Stimulated activated CD8-positive, alpha-beta memory T cell treated with anti-CD3 and anti-CD28 coated beads, Interleukin-15, amount 100 ng/mL, for 24 hours (primary cell): ENCODE measurements around the gene TAF1D.

Source experiments
- DNase-seq: peaks from one replicate; pipeline ENCODE4 v3.0.0-alpha.2; 2020; ENCODE audit warnings: low read depth

The TAF1D gene

DNA sequence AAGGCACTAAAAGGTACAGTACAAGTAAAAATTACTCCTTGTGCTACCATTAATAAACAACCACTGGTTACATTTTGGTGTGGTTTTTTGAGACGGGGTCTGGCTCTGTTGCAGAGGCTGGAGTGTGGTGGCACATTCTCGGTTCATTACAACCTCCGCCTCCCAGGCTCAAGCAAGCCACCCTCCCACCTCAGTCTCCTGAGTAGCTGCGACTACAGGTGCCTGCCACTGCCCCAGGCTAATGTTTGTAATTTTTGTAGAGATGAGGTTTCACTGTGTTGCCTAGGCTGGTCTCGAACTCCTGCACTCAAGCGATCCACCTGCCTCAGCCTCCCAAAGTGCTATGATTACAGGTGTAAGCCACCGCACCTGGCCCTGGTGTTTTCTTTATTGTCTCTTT is 20.8 kb downstream of the TAF1D start:
- no peak for DNase-seq

DNA sequence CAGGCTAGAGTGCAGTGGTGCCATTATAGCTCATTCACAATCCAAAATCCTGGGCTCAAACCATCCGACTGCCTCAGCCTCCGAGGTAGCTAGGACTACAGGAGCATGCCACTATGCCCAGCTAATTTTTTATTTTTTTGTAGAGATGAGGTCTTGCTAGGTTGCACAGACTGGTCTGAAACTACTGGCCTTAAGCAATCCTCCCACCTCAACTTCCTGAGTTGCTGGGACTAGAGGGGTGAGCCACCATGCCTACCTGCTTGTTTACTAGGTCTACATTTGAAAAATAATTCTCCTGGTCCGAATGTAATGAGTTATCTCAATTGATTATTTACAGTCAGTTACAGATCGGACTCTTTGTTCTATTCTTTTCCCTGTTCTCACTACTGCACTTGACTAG is 22.0 kb downstream of the TAF1D start:
- no peak for DNase-seq

DNA sequence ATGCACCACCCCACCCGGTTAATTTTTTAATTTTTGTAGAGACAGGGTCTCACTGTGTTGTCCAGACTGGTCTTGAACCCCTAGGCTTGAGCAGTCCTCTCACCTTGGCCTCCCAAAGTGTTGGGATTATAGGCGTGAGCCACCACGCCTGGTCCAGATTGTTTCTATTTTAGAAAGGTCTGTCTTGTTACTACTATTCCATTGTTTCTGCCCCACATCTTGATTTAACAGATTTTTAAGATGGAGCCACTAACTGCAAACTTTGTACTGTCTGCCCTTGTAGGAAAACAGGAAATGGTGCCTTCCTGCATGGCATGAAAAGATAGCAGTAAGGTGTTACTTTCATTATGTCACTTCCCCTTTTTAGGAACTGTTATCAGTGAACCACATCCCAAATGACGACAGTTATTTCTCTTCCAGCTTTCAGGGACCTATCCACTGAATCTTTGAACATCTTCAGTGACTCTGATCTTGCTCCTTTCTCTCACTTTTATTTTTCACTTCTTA is 23.2 kb downstream of the TAF1D start:
- no peak for DNase-seq

DNA sequence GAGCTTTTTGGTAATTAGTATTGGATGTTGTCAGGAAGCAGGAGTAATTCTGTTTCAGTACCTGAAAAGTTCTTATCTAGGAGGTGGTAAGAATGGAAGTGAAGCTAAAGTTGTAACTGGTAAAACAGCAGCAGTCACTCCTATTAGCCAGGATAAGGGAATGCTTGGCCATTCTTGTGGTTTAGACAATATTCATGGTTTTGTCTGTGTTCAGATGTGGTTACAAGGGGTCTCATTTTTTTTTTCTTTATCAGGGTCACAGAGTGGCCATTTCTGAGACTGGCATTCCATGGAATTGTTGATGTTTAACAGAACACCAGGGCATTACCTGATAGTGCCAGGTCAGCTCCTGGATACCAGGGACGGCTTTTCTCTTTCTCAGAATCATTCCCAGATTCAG is 23.8 kb downstream of the TAF1D start:
- no peak for DNase-seq

DNA sequence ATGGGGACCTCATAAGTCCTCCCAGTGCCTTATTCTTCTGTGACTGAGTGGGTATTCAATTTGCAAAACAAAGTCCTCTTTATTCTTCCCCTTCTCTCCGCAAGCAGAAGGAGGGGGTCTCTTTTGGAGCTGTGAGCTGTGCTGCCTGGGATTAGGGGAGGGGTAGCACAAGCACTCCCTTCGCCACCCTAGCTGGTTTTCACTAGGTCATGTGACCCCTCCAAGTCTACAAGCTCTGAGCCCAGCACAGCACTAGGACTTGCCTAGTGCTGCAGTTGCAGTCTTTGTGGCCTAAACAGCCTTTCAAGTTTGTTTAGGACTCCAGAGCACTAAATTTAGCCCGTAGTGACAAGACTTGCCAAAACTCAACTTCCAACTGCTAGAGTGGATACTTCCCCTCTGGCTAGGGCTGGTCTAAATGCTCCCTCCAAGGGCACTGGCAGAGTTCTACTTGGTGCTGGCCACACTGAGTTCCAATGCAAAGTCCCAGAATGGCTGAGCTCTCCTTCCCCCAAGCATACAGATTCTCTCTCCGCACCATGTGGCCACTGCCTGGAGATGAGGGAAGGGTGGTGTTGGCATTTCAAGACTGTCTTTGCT is 25.4 kb downstream of the TAF1D start:
- DNase-seq: no peak

DNA sequence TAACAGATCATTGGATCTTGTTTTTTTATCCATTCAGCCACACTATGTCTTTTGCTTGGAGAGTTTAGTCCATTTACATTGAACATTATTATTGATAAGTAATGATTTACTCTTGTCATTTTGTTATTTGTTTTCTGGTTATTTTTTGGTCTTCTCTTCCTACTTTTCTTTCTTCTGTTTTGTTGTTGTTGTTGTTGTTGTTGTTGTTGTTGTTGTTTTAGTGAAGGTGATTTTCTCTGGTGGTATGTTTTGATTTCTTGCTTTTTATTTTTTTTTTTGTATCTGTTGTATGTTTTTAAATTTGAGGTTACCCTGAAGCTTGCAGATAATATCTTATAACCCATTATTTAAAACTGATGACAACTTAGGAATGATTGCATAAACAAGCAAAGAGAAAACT is 28.6 kb downstream of the TAF1D start:
- no peak for DNase-seq

DNA sequence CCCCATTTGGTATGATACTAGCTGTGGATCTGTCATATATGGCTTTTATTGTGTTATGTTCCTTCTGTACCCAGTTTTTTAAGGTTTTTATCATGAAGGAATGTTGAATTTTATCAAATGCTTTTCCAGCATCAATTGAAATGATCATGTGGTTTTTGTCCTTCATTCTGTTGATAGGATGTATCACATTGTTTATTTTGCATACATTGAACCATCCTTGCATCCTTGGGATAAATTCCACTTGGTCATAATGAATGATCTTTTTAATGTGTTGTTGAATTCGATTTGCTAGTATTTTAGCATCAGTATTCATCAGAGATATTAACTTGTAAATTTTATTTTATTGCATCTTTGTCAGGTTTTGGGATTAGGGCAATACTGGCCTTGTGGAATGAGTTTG is 31.1 kb downstream of the TAF1D start:
- DNase-seq: no peak

DNA sequence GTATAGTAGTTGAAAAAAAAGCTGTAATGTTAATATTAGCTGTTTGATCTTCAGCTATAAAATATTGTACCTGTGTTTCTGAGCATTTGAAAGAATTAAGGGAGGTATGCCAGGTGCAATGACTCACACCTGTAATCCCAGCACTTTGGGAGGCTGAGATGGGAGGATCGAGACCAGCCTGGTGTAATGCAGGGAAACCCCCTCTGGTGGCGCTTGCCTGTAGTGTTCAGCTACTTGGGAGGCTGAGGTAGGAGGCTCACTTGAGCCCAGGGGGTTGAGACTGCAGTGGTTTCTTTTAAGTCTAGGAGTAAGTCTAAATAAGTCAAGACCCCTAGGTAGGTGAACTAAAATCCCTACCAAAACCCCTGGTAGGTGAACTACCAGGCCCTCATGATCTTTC is 37.1 kb downstream of the TAF1D start:
- no peak for DNase-seq

DNA sequence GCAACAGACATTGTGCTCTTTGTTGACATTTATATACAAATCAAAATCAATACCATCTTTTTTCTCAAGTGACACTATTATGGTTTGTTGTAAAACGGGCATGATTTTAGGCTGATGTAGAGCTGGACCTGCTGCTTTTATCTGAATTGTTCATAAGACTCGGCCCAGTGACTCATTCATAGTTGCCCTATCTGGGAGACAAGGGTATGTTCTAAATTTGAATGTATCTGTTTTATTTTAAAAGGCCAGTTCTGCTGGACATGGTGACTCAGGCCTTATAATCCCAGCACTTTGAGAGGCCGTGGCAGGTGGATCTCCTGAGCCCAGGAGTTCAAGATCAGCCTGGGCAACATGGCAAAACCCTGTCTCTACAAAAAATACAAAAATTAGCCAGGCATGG is 40.5 kb downstream of the TAF1D start:
- no peak for DNase-seq

DNA sequence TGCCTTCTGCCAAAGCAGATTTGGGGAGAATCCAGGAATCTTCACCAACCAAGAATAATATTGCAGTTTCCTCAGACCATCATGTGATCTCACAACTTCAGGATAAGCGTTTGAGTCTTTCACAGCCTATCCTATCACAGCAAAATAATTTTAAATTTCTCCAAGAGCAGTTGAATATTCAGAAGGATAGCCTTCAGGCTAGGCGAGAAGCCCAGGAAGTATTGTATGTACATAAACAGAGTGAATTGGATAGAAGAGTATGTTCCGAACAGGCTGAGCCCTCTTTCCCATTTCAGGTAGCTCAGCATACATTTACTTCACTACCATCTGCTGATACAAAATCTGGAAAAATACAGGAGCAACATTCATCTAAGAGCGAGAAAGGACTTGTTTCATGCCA is 43.7 kb downstream of the TAF1D start:
- no peak for DNase-seq

DNA sequence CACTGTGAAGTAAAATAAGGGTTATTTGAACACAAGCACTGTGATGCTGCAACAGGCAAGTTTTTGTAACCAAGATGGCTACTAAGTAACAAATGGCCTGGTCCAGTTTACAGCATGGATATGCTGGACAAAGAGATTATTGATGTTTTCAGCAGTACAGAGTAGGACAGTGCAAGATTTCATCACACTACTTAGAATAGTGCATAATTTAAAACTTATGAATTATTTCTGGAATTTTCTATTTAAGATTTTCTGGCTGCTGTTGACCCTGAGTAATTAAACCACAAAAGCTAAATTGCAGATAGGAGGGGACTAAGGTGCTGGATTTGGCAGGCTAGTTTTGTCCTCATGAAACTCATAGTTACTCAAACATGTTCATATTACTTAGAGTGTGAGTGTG is 46.7 kb downstream of the TAF1D start:
- DNase-seq: no peak

DNA sequence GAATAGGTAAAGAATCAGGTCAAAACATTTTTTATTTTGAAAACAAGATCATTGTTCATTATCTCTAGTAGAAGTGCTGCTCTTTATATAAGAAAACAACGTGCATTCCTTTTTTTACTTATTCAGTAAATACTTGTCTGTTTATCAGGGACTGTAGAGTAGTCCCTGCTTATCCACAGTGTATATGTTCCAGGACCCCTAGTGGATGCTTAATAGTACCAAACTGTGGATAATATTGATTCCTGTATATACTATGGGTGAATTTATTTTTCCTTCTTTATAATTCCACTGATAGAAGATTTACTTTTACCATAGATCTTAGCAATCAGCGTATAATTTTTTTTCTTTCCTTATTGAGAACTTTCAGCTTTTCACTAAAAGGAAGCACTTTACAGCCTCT is 47.2 kb downstream of the TAF1D start:
- DNase-seq: no peak

DNA sequence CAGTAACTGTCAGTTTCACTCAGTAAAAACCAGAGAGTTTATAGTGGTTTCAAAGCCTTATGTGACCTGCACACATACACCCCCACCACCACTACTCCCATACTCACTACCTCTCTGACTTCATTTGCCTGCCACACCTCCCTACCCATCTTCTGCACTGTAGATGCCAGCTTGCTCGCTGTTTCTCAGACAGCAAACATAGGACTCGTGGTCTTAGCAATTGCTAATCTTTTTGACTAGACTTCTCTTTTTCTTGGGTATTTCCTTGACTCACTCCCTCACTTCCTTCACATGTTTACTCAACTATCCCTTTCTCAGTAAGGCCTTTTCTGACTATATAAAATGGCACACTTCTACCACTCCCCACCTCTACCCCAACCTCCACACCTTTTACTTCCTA is 52.1 kb downstream of the TAF1D start:
- DNase-seq: no peak

DNA sequence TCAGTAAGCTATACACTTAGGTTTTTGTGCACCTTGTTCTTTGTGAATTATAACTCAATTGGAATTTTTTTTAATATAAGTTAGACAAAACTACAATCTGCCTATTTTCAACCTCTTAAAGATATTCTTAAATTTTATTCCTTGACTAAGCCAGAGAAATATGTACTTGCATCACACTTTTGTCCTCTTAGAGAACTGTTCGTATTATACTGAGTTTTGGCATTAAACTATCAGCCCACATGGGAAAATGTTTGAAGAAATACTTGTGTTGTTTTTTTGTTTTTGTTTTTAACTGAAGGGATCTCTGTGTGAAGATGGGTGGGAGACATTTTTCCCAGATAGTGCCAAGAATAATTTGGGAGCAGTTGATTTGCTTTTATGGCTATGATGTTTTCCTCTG is 54.5 kb downstream of the TAF1D start:
- DNase-seq: no peak

DNA sequence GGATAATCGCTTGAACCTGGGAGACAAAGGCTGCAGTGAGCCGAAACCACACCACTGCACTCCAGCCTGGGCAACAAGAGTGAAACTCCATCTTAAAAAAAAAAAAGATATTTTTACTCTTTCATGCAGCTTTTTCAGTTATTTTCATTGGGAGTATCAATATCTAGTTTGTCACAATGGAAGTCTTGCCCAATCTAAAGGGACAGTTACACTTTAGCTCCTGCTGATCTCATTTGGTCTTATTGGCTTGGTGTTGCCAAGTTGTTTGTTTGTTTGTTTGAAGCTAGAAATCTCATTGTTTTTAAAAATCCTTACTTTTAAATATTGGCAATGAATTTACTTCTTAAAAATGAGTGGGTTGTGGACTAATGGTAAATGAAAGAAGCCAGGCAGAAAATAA is 55.1 kb downstream of the TAF1D start:
- DNase-seq: no peak
